Activated CD8-positive, alpha-beta memory T cell treated with anti-CD3 and anti-CD28 coated beads, Interleukin-2, amount 50 U/mL, for 1 hour (primary cell): ENCODE data around the gene EVX1.

Experiments used
- DNase-seq: peaks from one replicate; pipeline ENCODE4 v3.0.0-alpha.2; 2020; ENCODE audit errors: extremely low read depth

The EVX1 gene

DNA sequence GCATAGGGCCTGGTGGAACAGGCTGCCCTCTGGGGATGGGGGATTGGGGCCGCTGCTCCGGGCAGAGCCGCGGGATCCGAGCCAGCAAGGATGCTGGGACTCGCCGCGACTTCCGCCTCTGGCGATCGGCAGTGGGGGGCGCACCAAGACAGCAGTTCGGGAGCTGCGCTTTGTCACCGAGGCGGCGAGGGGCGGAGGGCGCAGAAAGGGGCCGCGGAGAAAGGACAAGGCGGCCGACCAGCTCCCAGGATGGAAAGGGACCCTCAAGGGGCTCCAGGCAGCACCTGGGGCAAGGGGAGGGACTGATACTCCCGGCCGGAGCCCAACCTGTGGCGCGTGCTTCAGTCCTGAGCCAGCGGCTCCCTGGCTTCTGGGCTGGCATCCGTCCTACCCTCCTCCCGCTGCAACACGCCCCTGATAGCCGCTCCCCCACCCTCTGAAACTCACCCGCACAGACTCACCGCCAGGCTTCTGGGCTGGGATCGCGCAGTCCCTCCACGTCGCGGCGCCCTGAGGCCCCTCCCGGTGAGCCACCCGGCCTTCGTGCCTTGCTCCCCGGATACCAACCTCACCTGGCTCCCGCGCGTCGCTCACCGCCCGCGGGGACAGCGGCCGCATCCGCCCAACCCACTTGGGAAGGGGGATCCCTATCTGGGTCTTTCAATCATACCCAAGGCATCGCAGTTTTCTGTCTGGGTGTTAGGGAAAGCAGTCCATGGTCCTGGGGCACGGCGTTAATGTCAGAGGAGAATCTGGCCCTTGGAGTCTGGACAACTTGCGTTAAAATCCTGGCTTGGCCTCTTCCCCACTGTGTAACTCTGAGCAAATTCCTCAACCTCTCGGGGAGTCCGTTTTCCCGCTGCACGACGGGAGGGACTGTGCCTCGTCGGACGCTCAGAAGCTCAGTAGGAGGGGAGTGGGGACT is 7.0 kb upstream of the EVX1 start:
- no peak for DNase-seq

DNA sequence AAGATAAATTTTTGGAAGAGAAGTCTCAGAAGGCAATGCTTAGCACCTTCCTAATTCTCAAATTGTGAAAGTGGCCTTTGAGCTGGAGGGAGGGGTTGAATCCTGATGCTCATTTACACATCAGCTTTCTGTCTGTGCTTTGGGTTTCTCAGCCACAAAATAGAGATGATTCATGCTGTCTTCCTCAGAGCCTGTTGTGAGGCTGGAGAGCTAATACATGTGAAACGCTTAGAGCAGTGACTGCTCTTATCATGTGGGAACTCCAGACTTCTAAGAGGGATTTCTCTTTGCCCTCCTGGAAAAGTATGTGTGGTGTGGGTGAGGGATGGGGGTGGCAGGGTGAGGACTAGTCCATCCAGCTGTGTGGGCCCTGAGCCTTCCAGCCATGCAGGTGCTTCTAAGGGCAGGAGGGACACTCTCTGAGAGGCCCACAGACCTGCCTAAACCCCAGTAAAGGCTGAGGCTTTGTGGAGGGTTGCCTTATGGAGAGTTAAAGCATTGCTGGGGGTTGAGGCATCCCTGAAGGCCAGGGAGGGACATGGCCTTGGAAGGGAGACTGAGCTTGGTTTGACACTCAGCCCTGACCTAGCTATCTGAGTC is 4.8 kb upstream of the EVX1 start:
- DNase-seq: no peak

DNA sequence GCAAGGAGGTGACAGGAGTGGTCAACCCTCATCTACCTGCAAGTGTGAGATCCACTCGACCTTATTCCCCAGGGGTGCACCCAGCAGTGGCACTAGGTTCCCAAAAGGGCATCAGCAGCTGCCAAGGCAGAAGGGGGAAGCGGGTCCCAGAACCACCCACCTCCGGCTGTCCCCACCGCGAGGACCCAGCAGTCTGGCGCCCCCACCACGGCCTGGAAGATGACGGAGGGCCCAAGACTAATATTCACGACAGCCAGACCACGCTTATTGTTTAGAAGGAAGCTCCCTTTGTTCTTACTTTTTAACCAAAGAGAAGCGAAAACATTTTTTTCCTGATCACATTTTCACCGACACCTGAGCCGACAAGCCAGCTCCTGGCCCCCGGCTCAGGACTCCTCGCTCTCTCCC is 3.6 kb upstream of the EVX1 start:
- DNase-seq: no peak

DNA sequence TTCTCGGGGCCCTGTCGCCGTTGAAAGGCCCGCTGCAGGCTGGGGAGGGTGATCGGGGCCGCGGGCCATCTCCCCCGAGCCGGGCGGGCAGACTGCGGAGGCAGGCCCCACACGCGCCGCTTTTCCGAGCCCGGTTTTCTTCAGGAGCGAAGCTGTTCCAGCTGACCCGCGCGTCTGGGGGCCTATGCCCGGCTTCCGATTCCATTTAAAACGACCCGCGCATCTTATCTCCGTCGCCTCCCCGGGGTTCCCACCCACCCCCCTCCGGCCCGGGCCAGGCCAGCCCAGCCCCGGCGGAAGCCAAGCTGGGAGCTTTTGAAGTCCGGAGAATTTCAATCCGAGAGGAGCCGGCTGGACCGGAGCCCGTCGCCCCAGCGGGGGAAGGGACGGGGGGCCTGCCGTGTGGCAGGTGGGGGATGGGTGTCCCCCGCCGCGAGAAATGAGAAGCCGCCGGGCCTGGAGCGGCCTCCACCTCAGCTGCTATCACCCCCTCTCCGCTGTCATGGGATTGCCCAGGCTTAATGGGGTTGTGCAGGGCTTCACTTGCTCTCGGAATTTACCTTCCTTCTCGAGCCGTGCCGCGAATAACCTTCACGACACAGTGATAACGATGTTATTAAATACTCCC is 3.1 kb upstream of the EVX1 start:
- DNase-seq: no peak

DNA sequence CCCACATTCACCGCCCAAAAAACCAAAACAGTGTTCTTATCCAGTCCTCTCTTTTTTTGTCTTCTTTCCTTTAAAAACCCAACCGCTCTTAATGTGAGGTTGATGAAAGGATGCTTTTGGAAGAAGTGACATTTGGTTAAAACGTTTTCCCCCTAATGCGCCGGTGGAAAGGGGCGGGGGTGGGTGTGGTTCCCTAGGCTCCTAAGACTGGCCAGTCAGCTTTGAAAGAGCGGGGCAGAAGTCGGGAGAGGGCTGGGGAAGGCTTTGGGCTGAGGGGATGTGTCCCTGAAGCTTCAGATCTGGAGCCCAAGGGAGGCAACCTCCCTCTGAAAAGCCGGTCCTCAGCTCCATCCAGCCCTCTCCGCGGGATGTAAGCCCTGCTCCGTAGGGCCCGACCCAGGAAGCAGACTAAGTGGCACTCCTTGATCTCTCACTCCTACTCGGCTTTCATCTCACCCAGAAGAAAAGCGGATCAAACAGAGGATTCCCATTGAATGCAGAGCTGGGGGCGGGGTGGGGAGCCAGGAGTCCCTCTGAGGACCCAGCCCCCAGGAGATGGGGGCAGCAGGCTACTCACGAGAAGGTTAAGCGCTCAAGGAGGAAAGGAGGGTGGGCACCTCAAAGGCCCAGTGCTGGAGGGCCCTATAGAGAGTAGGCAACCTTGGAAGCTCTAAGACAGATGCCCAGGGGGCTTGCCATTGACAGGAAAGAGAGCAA is 2.4 kb upstream of the EVX1 start:
- DNase-seq: no peak

DNA sequence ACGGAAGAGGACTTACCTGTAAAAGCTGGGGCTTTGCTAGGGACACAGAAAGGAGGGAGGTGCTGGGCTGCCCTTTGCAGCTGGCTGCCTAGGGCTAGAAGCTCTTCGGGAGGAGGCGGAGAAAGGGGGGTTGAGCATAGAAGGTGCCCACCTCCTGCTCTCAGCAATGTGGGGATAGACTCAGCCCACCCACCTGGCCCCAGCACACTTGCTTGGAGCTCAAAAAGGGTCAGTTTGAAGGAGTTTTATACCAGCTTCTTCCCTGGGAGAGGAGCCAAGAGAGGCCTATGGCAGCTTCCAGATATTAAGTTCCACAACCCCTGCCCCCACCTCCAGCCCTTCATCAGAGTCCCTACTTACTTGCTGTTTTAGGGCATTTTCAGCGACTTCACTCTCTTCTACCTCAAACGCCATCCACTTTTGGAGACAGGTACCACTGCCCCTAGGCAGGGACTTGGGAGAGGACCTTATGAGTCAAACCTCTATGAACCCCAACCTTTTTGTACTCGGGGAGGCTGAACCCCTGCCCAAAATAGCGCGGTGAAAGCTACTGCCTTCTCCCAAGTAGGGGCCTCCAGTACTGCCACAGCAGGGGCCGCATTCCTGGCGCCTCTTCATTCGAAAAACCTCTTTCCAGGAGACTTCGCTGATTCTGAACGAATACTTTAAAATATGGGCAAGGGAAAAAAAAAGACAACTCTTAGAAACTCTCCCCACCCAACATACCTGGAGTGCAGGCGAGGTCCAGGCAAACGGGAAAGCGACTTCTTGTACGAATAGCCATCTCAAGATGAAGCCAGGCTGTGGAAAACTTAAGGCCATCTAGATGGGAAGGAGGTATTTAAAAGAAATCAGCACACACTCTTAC is 1.2 kb upstream of the EVX1 start:
- no peak for DNase-seq

DNA sequence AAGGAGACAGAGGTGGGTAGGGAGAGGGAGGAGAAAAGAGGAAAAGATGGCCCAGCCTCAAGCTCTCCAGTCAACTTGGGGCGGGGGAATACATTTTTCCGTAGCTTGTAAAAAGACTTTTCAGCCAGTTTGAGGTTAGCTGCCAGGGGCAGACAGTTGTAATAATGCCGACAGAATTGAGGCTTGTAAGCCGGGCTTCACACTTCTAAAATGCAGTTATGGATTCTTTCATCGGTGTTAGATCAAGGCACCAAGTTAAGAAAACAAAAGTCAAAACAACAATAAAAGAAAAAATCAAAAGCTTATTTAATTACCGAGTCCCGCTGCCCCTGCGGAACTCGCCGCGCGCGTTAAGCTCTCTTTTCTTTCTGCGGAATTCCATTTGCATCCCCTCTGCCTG is 448 bp upstream of the EVX1 start:
- DNase-seq: no peak

DNA sequence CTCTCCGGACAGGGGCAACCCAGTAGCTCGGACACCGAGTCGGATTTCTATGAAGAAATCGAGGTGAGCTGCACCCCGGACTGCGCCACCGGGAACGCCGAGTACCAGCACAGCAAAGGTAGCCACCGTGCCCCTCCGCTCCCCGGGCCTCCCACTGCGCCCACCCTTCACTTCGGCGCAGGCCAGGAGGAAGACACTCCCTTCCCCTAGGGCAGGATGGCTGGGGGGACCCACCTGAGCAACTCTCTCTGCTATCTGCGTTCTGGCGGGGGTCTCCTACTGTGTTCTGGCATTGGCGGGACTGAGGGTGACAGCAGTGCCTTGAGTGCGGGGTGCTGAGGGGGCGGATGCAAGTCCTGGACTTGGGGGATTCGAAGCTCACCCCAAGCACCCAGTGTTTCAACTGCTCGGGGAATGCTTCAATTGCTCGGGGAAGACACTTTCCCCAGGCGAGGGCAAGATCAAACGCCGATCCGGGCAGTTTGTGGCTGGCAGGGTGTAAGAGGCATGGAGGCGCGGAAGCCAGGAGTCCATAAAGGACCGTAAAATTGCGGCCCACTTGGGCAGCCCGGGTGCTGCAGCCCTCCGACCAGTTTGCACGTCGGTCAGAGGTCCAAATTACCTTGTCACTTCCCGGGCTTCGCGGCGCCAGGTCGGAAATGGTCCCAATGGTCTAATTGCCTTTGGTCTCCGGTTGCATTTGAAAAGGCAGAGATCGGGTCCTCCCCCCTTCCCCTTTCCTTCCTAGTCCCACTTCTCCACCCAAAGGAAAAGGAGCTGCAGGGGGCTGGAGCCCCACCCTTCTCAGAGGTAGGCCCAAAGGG is 950 bp downstream of the EVX1 start:
- no peak for DNase-seq

DNA sequence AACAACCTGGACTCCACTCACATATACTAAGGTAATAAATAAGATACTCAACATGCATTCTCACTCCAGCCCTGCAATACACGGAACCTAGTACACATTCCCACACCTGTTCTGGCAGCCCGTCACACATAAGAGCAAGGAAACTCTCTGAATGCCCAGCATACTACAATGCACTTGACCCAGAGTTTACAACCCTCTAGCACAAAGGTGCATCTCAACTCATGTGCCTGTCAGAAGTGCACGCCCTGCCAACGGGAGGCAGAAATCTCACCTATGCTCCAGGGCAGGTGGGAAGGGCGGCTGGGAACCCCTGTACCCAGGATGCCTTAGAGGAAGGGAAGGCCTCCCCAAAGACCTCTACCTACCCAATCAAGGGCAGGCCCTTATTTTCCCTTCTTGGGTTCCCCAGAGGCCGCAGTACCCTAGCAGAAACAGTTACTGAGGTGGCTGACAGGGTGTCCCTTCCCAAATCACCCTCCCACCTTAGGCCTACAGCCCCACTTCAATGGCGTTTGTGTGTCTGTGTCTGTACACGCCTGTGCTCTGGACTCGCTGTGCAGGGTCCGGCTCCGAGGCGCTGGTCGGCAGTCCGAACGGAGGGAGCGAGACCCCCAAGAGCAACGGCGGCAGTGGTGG is 2.0 kb downstream of the EVX1 start:
- no peak for DNase-seq

DNA sequence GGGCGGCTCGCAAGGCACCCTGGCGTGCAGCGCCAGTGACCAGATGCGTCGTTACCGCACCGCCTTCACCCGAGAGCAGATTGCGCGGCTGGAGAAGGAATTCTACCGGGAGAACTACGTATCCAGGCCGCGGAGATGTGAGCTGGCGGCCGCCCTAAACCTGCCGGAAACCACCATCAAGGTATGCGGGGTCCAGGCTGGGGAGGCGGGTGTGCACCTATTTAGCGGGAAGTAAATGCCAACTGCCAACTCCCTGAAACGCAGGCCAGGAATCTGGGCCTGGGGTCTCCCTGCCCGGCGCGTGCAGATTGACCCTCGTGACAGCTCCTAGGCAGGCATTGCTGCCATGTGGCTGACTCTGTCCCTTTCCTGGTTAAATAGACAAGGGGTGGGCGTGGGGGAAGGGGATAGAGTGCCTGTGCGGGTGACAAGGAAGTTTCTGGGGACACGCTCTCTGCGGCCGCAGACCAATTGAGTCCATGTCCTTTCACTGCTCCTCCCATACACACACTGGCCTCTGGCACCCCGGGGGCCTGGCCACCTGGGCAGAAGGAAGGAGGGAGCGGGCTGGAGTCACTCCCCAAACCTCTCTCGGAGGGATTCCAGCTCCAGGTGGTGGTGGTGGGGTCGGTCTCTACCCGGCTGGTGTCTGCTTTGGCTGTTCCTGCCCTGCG is 2.7 kb downstream of the EVX1 start:
- no peak for DNase-seq

DNA sequence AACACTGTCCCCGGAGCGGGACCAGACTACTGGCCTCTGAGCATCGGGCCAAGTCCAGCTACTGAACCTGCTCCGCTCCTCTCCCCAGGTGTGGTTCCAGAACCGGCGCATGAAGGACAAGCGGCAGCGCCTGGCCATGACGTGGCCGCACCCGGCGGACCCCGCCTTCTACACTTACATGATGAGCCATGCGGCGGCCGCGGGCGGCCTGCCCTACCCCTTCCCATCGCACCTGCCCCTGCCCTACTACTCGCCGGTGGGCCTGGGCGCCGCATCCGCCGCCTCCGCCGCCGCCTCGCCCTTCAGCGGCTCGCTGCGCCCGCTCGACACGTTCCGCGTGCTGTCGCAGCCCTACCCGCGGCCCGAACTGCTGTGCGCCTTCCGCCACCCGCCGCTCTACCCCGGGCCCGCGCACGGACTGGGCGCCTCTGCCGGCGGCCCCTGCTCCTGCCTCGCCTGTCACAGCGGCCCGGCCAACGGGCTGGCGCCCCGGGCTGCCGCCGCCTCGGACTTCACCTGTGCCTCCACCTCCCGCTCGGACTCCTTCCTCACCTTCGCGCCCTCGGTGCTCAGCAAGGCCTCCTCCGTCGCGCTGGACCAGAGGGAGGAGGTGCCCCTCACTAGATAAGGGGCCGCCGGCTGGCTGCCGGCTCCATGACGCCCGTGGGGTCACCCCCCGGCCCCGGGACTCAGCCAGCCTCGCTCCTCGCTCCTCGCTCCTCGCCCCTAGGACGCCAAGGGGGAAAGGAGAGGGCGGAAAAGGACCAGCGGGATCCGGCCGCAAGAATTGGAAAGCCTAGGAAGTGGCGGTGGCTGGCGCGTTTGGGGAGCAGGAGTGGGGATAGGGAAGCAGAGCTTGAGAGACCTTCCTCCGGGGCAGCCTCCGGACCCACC is 3.4 kb downstream of the EVX1 start:
- DNase-seq: no peak

DNA sequence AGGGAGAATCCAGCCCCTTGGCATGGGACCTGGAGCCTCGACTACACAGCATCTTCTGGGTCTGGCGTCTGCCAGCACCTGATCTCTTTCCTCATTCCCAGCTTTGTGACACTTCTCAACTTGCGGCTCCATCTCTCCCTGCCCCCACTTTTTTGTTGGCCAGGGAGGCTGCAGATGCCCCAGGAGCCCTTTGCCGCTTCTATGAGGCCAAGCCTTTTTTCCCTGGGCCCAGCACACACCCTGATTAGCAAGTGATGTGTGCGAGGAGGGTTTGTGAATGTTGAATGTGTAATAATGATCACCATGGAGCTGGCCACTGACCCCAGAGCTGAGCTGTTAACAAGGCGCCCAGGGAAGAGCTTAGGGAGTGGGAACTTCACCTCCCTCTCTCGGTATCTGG is 4.4 kb downstream of the EVX1 start:
- no peak for DNase-seq

DNA sequence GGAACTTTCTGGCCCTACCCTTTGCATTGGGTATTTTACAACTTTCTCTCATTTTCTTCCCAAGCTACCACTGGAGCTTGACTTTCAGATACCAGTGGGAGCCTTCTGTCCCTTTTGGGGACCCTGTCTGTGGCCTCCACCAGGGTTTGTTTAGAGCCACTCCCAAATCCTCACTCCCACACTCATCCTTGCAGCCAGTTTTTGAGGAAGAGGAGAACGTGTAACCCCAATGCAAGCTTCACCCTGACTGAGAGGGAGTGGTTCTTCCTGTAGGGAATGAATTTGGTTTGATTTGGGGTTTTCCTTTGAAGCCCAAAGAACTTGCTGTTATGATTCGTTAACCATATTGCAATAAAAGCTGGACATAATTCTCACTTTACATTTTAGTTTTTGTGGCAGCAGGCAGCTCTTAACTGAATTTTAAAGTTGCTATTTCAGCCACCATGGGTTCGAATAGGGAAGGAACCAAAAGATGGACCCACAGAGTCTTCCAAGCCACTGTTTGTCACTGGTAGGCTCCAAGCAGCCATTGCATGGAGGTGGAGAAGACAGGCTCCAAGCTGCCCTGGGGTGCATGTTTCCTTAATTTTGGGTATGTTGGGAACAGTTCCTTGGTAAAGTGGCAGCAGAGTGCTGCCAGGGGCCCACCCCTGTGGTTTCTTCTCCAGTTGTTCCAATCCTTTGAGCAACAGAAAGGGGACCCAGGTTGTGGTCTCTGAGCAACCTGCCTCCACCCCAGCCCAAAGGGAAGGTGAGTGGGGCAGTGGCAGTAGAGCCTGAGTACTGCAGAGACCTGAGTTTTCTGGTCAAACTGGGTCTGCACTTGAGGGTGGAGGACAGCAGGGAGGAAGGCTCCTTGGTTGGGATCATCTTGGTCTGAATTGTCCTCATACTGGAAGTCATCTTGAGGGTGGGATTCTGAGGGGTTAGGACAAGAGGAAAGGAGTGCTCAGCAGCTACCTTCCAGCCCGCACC is 5.1 kb downstream of the EVX1 start:
- no peak for DNase-seq

DNA sequence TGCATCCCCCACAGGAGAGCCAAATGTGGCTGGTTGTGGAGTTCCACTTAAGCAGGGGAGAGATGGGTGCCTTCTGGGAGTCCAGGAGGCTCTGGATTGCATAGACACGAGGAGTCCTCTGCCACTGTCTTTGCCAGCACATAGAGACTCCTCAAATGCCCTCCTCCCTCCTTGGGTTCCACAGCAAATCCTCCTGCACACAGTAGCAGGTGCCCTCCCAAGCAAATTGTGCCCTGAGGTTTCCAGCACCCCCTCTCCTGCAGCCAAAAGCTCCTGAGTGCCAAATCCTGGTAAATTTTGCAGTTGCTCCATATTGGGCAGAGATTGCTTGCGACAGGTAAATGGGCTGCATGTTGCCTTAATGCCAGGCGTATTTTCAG is 5.8 kb downstream of the EVX1 start:
- no peak for DNase-seq

DNA sequence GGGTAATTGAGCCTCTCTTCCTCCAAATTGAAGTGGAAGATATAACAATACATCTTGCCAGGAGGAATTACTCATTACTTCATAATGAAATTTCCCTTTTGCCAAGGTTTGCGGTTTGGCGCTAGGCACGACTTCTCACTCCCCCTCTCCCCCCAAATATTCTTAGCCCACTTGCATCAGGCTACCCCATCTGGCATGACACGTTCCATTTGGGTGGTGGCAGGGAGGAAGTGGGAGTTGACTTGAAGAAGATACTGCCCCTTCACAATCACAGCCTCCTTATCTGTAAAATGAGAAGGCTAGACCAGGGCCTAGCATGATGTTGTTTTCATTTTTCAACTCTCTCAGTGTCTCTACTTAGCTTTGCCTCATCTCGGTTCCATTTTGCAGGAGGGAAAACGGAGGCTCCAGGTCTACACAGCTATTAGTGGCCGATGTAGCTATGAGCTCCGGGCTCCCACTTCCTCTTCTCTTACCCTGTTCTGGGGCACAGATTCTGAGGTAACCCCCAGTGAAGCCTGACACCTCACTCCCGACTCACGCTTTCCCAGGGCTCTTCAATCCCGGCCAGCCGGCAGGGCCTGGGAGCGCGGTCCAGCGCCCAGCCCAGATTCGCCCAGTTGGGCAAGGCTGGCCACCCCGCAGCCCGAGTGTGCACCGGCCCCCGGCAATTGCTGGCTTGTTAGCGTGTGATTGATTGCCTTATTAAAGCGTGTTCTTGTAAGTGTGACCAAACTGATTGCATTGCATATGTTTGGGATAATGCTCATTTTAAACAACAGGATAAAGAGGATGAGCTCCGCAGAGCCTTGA is 6.5 kb downstream of the EVX1 start:
- DNase-seq: no peak
